H9 (cell line): ENCODE measurements around the gene OR4C5. TPM values are rescaled to one million over a fixed set of nuclear protein-coding genes. Genes with fewer than 3 reads are reported as not detected.
"Not testable (repeated sequence)": the region's sequence is repeated elsewhere in the genome, so short reads cannot be mapped to it uniquely, and the experiment has no call there.

ENCODE experiments used
- DNase-seq: peaks from one replicate; pipeline ENCODE4 v3.0.0-alpha.2; 2017
- H2AFZ ChIP-seq: one replicate; pipeline ENCODE4 v1.6.1; 2013; ENCODE audit warnings: mild to moderate bottlenecking, low read length, control low read depth, moderate library complexity
- H2AK5ac ChIP-seq: 2 replicates; pipeline ENCODE4 v1.6.1; 2013; ENCODE audit warnings: low read length, control low read depth, mixed read lengths; ENCODE audit not compliant: insufficient read length
- H2BK120ac ChIP-seq: one replicate; pipeline ENCODE4 v1.6.1; 2013; ENCODE audit warnings: low read depth, mild to moderate bottlenecking, low read length, control low read depth, inconsistent platforms; ENCODE audit not compliant: poor library complexity, severe bottlenecking
- H2BK12ac ChIP-seq: 2 replicates; pipeline ENCODE4 v1.6.1; 2013; ENCODE audit warnings: low read length, control low read depth, mixed read lengths, low read depth; ENCODE audit not compliant: insufficient read length
- H2BK15ac ChIP-seq: 2 replicates; pipeline ENCODE4 v1.6.1; 2013; ENCODE audit warnings: low read depth, low read length, control low read depth
- H2BK20ac ChIP-seq: one replicate; pipeline ENCODE4 v1.6.1; 2013; ENCODE audit warnings: low read depth, mild to moderate bottlenecking, low read length, control low read depth, inconsistent platforms; ENCODE audit not compliant: poor library complexity, severe bottlenecking
- H2BK5ac ChIP-seq: 2 replicates; pipeline ENCODE4 v1.6.1; 2013; ENCODE audit warnings: low read length, control low read depth, mixed read lengths; ENCODE audit not compliant: insufficient read length
- H3K14ac ChIP-seq: 2 replicates; pipeline ENCODE4 v1.6.1; 2013; ENCODE audit warnings: low read length, control low read depth; ENCODE audit not compliant: insufficient read depth
- H3K18ac ChIP-seq: 2 replicates; pipeline ENCODE4 v1.6.1; 2013; ENCODE audit warnings: low read depth, mild to moderate bottlenecking, mixed read lengths, low read length, control low read depth; ENCODE audit not compliant: insufficient read length
- H3K23ac ChIP-seq: 2 replicates; pipeline ENCODE4 v1.6.1; 2013; ENCODE audit warnings: low read length, control low read depth, mixed read lengths, low read depth; ENCODE audit not compliant: insufficient read length
- H3K23me2 ChIP-seq: 2 replicates; pipeline ENCODE4 v1.6.1; 2013; ENCODE audit warnings: low read depth, mild to moderate bottlenecking, mixed read lengths, low read length, control low read depth; ENCODE audit not compliant: insufficient read length, poor library complexity, severe bottlenecking
- H3K27ac ChIP-seq: 2 replicates; pipeline ENCODE4 v1.5.1; 2013; ENCODE audit warnings: low read length, control low read depth, mixed read lengths, low read depth; ENCODE audit not compliant: insufficient read length
- H3K27me3 ChIP-seq: 2 replicates; pipeline ENCODE4 v1.6.1; 2013; ENCODE audit warnings: low read length, control low read depth, inconsistent platforms; ENCODE audit not compliant: insufficient read depth
- H3K4ac ChIP-seq: 2 replicates; pipeline ENCODE4 v1.6.1; 2013; ENCODE audit warnings: low read depth, mild to moderate bottlenecking, control low read depth, inconsistent platforms, low read length, moderate library complexity
- H3K4me1 ChIP-seq: 2 replicates; pipeline ENCODE4 v1.6.1; 2013; ENCODE audit warnings: low read length, control low read depth, inconsistent platforms; ENCODE audit not compliant: insufficient read depth
- H3K4me2 ChIP-seq: 2 replicates; pipeline ENCODE4 v1.6.1; 2013; ENCODE audit warnings: low read length, control low read depth, mixed read lengths; ENCODE audit not compliant: insufficient read length, insufficient read depth
- H3K56ac ChIP-seq: 2 replicates; pipeline ENCODE4 v1.6.1; 2013; ENCODE audit warnings: low read depth, mild to moderate bottlenecking, mixed read lengths, low read length, control low read depth; ENCODE audit not compliant: insufficient read length
- H3K79me1 ChIP-seq: 2 replicates; pipeline ENCODE4 v1.6.1; 2013; ENCODE audit warnings: low read depth, mild to moderate bottlenecking, moderate library complexity, low read length, control low read depth, inconsistent platforms; ENCODE audit not compliant: insufficient read depth, poor library complexity, severe bottlenecking
- H3K79me2 ChIP-seq: 2 replicates; pipeline ENCODE4 v1.6.1; 2013; ENCODE audit warnings: low read length, control low read depth, inconsistent platforms; ENCODE audit not compliant: insufficient read depth
- H3K9ac ChIP-seq: 2 replicates; pipeline ENCODE4 v1.6.1; 2013; ENCODE audit warnings: low read length, control low read depth, mixed read lengths; ENCODE audit not compliant: insufficient read length; ENCODE audit errors: extremely low read depth
- H3K9me3 ChIP-seq: one replicate; pipeline ENCODE4 v1.6.1; 2013; ENCODE audit warnings: low read depth, low read length, inconsistent platforms; ENCODE audit not compliant: control insufficient read depth
- H3T11ph ChIP-seq: one replicate; pipeline ENCODE4 v1.6.1; 2013; ENCODE audit warnings: mild to moderate bottlenecking, low read length, control low read depth, inconsistent platforms
- H4K20me1 ChIP-seq: one replicate; pipeline ENCODE4 v1.6.1; 2013; ENCODE audit not compliant: control insufficient read depth, insufficient read length, insufficient read depth
- H4K5ac ChIP-seq: 2 replicates; pipeline ENCODE4 v1.6.1; 2013; ENCODE audit warnings: low read depth, mild to moderate bottlenecking, mixed read lengths, low read length, control low read depth; ENCODE audit not compliant: insufficient read length
- H4K8ac ChIP-seq: replicated peaks from 2 replicates; pipeline ENCODE4 v1.6.1; 2013; ENCODE audit warnings: low read length, control low read depth, mixed read lengths, low read depth; ENCODE audit not compliant: insufficient read length
- H4K91ac ChIP-seq: 2 replicates; pipeline ENCODE4 v1.6.1; 2013; ENCODE audit warnings: low read depth, mild to moderate bottlenecking, moderate library complexity, mixed read lengths, low read length, control low read depth; ENCODE audit not compliant: insufficient read length
- H3K27ac Mint-ChIP-seq, 3 experiments: 2 replicates in 2 of 3; 3 replicates in 1 of 3; pipeline ENCODE4 v1.8.0; 2020 to 2021; ENCODE audit warnings: mixed read lengths in 3 of 3, mild to moderate bottlenecking in 1 of 3, moderate library complexity in 1 of 3
- H3K27me3 Mint-ChIP-seq: 2 replicates; pipeline ENCODE4 v1.8.0; 2021; ENCODE audit warnings: low read depth, mild to moderate bottlenecking, moderate library complexity, mixed read lengths
- H3K36me3 Mint-ChIP-seq, 3 experiments: 2 replicates in 2 of 3; 3 replicates in 1 of 3; pipeline ENCODE4 v1.8.0; 2020 to 2021; ENCODE audit warnings: low read depth in 3 of 3, mixed read lengths in 3 of 3; ENCODE audit not compliant: insufficient read depth in 1 of 3
- H3K4me1 Mint-ChIP-seq, 2 experiments: 2 replicates each; pipeline ENCODE4 v1.8.0; 2020; ENCODE audit warnings: mixed read lengths in 2 of 2
- H3K4me3 Mint-ChIP-seq, 2 experiments: 2 replicates in 1 of 2; 3 replicates in 1 of 2; pipeline ENCODE4 v1.8.0; 2020 to 2021; ENCODE audit warnings: mild to moderate bottlenecking in 2 of 2, mixed read lengths in 2 of 2, moderate library complexity in 1 of 2
- H3K9me3 Mint-ChIP-seq, 2 experiments: 2 replicates in 1 of 2; 3 replicates in 1 of 2; pipeline ENCODE4 v1.8.0; 2020; ENCODE audit warnings: mild to moderate bottlenecking in 2 of 2, mixed read lengths in 2 of 2, moderate library complexity in 1 of 2
- WGBS: extraction: QIAGEN DNeasy Blood & Tissue Kit; methylation state at CpG from one replicate; pipeline ENCODE4 v1.1.7; 2013; ENCODE audit warnings: missing lambda C conversion rate, low lambda C conversion rate, mixed read lengths; ENCODE audit not compliant: insufficient read length; ENCODE audit errors: extremely low coverage; 5-methylcytosine and 5-hydroxymethylcytosine counted together
- total RNA-seq: library from RNA; stranded (reverse); gene quantifications from 2 replicates; pipeline ENCODE4 v1.2.1, GENCODE V29; 2021

Gene OR4C5
- total RNA-seq, 1 experiment from 2014 or later, result not detected

DNA sequence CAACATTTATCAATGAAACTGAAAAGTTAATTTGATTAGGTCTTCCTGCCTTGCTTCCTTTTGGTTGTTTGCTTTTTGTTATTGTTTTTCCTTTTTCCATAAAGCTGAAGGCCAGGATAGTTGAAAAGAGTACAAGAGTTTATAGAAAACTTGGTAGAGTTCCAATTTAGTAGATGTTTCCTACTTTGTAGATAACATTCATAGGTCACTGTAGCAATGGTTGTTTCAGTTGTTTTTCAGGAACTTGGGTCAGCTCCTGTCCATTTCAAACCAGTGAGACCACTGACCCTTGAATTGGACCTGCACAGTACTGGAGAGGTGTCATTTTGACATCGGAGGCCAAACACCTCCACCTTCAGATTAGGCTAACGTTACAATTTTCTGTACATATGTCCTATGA is 46.5 kb downstream of the OR4C5 start:
- not testable (repeated sequence) for H2BK120ac ChIP-seq, H3K4me2 ChIP-seq, H2BK12ac ChIP-seq, H3K27me3 Mint-ChIP-seq, H3K27ac ChIP-seq, H4K5ac ChIP-seq, H3K27ac Mint-ChIP-seq, H3K56ac ChIP-seq, H3K9ac ChIP-seq, H4K91ac ChIP-seq, H3K14ac ChIP-seq, H3T11ph ChIP-seq, H3K4me1 ChIP-seq, H3K27me3 ChIP-seq, H3K79me2 ChIP-seq, H3K4me3 Mint-ChIP-seq, H2BK5ac ChIP-seq, H2AK5ac ChIP-seq, H3K23me2 ChIP-seq, H2BK20ac ChIP-seq, H2AFZ ChIP-seq, DNase-seq, H3K23ac ChIP-seq, H4K20me1 ChIP-seq, H3K4ac ChIP-seq, H3K79me1 ChIP-seq, H3K4me1 Mint-ChIP-seq, H3K18ac ChIP-seq, H4K8ac ChIP-seq, H2BK15ac ChIP-seq
- Mint-ChIP-seq H3K9me3 (peaks cover 87 to 91% of the 10 kb centered on the region in 2 experiments), H3K36me3 (peaks cover 3 to 23% (median 4%) of the 10 kb centered on the region in 3 experiments; a peak in 4 of 7 replicates)
- no CpG with 5 or more reads among the region's 2 CpGs for WGBS
- peaks cover 73% of the 10 kb centered on the region for H3K9me3 ChIP-seq

Other genes with a start within 250 kb of the OR4C5 start
- gene OR4B1, start 149.7 kb downstream of the OR4C5 start, total RNA-seq, result not detected in 2 replicates
- not detected in 2 replicates for gene OR4X2, start 121.4 kb downstream of the OR4C5 start, total RNA-seq
- not detected in 2 replicates for gene OR4X1, start 102.6 kb downstream of the OR4C5 start, total RNA-seq
- not detected in 2 replicates for gene OR4S1, start 60.2 kb downstream of the OR4C5 start, total RNA-seq
- gene OR4C3, start 41.5 kb downstream of the OR4C5 start, total RNA-seq, result not detected in 2 replicates
- not detected in 2 replicates for gene OR4A47, start 122.3 kb upstream of the OR4C5 start, total RNA-seq